ENCODE results near the gene CGB7.

- TF ChIP-seq CTCF (IDR thresholded peaks at IDR 0.05) = no peak
- TF ChIP-seq POLR2A (IDR thresholded peaks at IDR 0.05) = no peak
Measured at GRCh38 chr19:49014870-49015255, 42.7 kb downstream of the CGB7 start.

All from esophagus squamous epithelium (tissue), 4 donors.